ENCODE results near the gene RRM2. TPM values are rescaled to one million over a fixed set of nuclear protein-coding genes. Genes with fewer than 3 reads are reported as not detected.

Gene RRM2
- total RNA-seq, 1 experiment from 2014 or later: 129 TPM

- H3K4me1 Mint-ChIP-seq: peaks cover 21% of the 10 kb centered on the region
Observed at GRCh38 chr2:10075571-10076209, 46.8 kb upstream of the RRM2 start.

GRCh38 chr2:10076511-10076910, 46.0 kb upstream of the RRM2 start:
- POLR2A ChIA-PET: no interaction called here
- CTCF ChIA-PET: interaction anchor here (0.8 to 1.0 kb wide), 2 partner anchors 15 to 21 kb away, joined by 3 to 8 read pairs; no protein-coding TSS in a partner anchor
- Mint-ChIP-seq H3K27ac (no peak overlapping the region), H3K9me3 (no peaks in the 10 kb centered on the region), H3K36me3 (no peaks in the 10 kb centered on the region; the same call in 1 of the 2 replicates), H3K4me1 (peaks cover 24% of the 10 kb centered on the region), H3K27me3 (ENCODE audit: low read depth) (peaks cover 39% of the 10 kb centered on the region), H3K4me3 (no peak overlapping the region)
- ATAC-seq (no peak), DNase-seq (ENCODE audit: low spot score) (no peak)
- TF ChIP-seq PRDM15 (CRISPR knock-in tag; IDR thresholded peaks at IDR 0.05): no peak
- TF ChIP-seq RELA (CRISPR knock-in tag; IDR thresholded peaks at IDR 0.05; ENCODE audit: borderline replicate concordance): no peak
- no peak for TF ChIP-seq MAX (CRISPR knock-in tag; IDR thresholded peaks at IDR 0.05)
- no peak for TF ChIP-seq IRF1 (CRISPR knock-in tag; IDR thresholded peaks at IDR 0.05)
- no peak for TF ChIP-seq IRF2 (CRISPR knock-in tag; IDR thresholded peaks at IDR 0.05; ENCODE audit: borderline replicate concordance, low read depth)
- TF ChIP-seq, protein P1, sequence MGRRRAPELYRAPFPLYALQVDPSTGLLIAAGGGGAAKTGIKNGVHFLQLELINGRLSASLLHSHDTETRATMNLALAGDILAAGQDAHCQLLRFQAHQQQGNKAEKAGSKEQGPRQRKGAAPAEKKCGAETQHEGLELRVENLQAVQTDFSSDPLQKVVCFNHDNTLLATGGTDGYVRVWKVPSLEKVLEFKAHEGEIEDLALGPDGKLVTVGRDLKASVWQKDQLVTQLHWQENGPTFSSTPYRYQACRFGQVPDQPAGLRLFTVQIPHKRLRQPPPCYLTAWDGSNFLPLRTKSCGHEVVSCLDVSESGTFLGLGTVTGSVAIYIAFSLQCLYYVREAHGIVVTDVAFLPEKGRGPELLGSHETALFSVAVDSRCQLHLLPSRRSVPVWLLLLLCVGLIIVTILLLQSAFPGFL (CRISPR knock-in tag; IDR thresholded peaks at IDR 0.05; ENCODE audit: borderline replicate concordance): no peak
- no peak for TF ChIP-seq TEAD4 (CRISPR knock-in tag; IDR thresholded peaks at IDR 0.05)
- no peak for TF ChIP-seq USF2 (CRISPR knock-in tag; IDR thresholded peaks at IDR 0.05)
- no peak for TF ChIP-seq TCF7 (CRISPR knock-in tag; IDR thresholded peaks at IDR 0.05; ENCODE audit: low read depth)
- no peak for TF ChIP-seq ETV6 (CRISPR knock-in tag; IDR thresholded peaks at IDR 0.05)
- TF ChIP-seq NR3C1 (CRISPR knock-in tag; conservative IDR thresholded peaks at IDR 0.05; ENCODE audit: low read depth): no peak

More at GRCh38 chr2:10075571-10076209, 46.8 kb upstream of the RRM2 start:
- TF ChIP-seq FOXJ3 (CRISPR knock-in tag; IDR thresholded peaks at IDR 0.05; ENCODE audit: borderline replicate concordance): no peak
- TF ChIP-seq, protein P2, sequence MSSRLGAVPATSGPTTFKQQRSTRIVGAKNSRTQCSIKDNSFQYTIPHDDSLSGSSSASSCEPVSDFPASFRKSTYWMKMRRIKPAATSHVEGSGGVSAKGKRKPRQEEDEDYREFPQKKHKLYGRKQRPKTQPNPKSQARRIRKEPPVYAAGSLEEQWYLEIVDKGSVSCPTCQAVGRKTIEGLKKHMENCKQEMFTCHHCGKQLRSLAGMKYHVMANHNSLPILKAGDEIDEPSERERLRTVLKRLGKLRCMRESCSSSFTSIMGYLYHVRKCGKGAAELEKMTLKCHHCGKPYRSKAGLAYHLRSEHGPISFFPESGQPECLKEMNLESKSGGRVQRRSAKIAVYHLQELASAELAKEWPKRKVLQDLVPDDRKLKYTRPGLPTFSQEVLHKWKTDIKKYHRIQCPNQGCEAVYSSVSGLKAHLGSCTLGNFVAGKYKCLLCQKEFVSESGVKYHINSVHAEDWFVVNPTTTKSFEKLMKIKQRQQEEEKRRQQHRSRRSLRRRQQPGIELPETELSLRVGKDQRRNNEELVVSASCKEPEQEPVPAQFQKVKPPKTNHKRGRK (CRISPR knock-in tag; IDR thresholded peaks at IDR 0.05; ENCODE audit: borderline replicate concordance): no peak
- TF ChIP-seq SP1 (CRISPR knock-in tag; conservative IDR thresholded peaks at IDR 0.05): no peak
- no peaks in the 10 kb centered on the region for H3K9me3 Mint-ChIP-seq
- H3K4me3 Mint-ChIP-seq: no peak overlapping the region
- CTCF ChIA-PET: interaction anchor here (4.5 to 5.2 kb wide), 2 partner anchors 14 to 21 kb away, joined by 68 to 166 read pairs; no protein-coding TSS in a partner anchor
- no peak overlapping the region for H3K27ac Mint-ChIP-seq
- no peak for ATAC-seq
- POLR2A ChIA-PET: no interaction called here
- no peak for DNase-seq (ENCODE audit: low spot score)
- no peaks in the 10 kb centered on the region; the same call in 1 of the 2 replicates for H3K36me3 Mint-ChIP-seq
- H3K27me3 Mint-ChIP-seq (ENCODE audit: low read depth): peaks cover 31% of the 10 kb centered on the region

Measured in WTC11 (cell line).